Smooth muscle cell of the brain vasculature (primary cell): ENCODE data around the gene RASSF8.

Source experiments
- DNase-seq: peaks from one replicate; pipeline ENCODE4 v3.0.0-alpha.2; 2012; ENCODE audit warnings: low read depth, low spot score

Gene RASSF8

DNA sequence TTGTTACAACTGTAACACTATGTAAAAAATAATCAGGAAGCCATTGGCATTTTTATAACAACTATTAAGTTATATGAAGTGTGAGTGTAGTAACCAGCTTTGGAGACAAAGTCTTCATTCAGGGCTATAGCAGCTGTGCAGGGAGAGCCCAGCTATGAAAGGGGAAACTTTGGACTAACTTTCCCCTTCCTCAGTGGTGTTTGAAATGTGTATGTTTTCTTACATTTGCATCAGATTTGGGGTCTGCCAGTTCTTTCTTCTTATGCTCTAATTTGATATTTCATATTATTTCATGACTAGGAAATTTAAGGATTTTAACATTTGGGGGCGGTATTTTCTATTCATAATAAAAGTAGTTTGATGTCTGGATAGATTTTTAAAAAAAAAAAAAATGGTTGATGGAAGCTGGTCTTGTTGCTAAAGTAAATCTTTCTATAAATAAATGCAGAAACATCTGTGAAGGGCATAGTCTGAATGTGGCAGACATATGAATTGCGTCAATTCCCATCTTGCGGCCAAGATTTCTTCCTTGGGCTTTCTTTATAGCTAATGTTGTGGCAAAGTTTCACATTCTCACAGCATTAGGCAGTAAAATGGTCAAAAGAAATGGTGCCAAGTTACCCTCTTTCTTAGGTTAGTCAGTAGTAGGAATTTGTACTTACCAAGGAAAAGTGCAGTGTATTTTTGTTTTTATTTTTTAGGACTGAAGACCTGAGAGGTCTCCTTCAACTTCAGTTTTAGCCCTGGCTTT, 35.6 kb downstream of the RASSF8 start:
- DNase-seq, result no peak

DNA sequence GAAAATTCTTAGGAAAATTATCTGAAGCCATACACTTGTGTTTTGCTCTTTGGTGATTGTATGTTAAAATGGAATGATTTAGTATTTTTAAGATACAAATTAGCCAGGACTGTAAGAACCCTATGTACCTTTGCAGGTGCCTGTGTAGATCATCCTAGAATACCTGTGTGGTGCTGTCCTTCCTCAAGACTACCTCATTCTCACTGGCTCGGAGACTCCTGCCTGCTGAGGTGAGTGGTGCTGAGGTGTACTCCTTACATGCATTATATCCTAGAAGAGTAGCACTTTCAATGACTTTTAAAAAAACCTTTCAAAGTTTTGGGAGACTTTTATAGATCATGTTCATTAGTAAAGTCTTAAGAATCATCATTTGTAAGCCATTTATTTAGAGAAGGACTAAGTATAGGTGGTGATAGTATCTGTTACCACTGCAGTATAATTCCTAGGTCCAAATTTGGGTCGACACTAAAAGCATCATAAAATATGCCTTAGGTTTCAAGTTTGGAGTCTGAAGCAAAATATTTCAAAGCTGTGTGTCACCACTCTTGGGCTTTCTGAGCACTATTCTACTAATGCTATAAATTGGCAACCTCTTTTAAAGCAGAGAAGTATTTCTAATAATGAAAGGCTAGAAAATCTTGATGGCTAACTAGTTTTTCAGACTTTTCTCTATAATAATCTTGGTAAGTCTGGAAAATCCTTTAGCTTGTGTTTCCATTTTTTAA, 36.6 kb downstream of the RASSF8 start:
- DNase-seq, result no peak

DNA sequence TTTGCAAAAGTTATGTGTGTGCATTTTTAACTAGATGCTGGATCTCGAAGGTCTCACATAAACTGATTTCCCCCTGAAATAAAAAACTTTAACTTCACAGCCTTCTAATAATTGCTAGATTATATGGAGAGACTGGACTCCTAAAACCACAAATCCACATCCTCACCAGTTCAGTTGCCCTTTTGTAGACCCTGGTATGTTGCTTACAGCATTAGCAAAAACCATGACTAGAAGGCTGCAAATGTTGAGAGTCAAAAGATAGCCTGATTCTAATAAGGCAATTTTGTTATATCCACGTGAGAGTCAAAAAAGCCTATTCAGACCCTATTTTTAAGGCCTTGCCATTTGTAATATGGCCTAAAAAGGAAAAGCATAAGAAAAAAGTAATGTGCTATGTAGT, 37.4 kb downstream of the RASSF8 start:
- no peak for DNase-seq

DNA sequence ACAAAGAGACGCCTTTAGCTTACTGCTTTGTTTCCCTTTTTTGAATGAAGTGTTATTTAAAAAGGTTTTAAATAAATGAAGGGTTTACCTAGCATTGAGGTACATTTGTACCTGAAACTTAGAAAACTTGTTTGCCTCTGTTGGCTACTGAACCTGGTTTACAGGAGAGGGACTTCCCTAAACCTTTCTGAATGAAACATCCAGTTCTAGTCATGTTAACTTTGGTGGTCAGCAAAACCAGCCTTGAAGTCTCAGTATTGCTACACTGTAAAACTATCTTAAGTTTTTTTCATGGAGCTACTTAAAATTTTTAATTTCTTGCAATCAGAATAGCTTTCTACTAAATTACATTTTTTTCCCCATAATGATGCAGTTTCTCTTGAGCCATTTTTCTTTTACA, 38.2 kb downstream of the RASSF8 start:
- no peak for DNase-seq

DNA sequence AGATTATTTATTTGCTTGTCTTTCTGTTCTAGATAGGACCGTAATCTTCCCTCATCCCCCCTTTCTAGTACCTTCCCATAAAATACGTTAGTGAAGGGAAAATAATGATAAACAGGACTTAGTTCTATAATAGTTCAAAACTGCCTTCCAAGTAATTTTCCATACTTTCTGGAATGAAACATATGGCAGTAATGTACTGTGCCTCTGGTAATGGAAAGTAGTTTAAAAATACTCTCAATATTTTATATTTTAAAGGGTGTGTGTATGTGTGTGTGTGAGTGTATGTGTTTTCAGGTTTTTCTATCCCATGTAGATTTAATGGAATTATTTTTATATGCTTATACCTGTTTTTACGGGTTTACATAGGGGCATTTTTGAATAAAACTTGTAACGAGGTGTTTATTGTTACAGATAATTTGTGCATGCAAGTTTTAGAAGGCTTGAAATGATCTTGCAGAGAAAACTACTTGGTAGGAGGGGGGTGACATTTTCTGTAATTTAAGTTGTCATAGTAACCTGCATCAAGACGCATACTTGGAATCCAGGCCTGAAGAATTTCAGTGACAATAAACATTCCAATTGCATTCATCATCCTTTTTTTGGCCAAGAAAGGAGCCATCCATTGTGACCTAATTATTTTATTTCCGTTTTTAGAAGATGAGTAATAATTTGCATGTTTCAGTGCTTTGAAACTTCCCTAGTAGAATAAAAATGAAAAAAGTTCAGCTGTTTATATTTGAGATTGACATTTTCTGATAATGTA, 38.9 kb downstream of the RASSF8 start:
- no peak for DNase-seq

DNA sequence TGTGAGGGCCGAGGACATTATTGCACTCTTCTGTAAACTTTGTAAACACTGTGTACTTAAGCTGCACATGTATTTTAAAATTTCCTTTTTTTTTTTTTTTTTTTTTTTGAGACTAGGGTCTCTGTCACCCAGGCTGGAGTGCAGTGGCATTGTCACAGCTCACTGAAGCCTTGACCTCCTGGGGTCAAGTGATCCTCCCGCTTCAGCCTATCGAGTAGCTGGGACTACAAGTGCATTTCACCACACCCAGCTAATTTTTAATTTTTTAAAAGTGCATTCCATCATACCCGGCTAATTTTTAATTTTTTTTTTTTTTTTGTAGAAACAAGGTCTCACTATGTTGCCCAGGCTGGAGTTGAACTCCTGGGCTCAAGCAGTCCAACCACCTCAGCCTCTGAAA, 42.4 kb downstream of the RASSF8 start:
- DNase-seq, result no peak

DNA sequence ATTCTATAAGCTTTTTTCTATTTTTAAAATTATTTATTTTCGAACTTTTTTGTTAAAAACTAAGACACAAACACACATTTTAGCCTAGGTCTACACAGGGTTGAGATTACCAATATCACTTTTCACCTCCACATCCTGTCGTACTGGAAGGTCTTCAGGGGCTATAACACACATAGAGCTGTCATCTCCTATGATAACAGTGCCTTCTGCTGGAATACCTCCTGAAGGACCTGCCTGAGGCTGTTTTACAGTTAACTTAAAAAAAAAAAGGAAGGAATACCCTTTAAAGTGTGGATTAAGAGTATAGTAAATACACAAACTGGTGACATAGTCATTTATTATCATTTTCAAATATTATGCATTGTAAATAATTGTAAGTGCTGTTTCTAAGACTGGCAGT, 43.0 kb downstream of the RASSF8 start:
- DNase-seq, result no peak

DNA sequence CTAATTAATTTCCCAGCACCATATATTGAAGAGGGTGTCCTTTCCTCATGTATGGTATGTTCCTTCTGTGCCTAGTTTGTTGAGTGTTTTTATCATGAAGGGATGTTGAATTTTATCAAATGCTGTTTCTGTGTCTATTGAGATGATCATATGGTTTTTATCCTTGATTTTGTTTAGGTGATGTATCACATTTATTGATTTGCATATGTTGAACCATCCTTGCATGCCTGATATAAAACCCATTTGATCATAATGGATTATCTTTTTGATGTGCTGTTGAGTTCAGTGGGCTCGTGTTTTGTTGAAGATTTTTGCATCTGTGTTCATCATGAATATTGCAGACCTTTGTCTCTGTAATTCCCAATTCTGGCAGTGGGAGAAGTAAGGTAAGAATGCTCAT, 44.6 kb downstream of the RASSF8 start:
- no peak for DNase-seq

DNA sequence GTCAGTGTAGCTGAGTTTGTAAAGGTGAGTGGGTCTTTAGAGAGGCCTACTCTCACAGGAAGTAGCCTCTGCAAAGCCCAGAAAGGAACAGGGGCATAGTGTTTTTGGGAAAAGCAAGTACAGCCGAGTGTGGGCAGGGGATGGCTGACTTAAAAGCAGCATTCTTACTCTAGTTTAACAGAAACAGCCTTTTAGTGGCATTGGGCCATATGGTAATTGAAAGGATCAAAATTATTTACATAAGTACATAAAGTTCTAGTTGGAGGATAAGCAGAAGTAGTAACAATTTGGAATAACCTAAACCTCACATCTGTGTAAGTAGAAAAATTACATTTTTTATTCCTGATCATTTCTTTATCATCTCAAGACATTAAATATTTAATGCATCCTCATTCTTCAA, 49.1 kb downstream of the RASSF8 start:
- no peak for DNase-seq

DNA sequence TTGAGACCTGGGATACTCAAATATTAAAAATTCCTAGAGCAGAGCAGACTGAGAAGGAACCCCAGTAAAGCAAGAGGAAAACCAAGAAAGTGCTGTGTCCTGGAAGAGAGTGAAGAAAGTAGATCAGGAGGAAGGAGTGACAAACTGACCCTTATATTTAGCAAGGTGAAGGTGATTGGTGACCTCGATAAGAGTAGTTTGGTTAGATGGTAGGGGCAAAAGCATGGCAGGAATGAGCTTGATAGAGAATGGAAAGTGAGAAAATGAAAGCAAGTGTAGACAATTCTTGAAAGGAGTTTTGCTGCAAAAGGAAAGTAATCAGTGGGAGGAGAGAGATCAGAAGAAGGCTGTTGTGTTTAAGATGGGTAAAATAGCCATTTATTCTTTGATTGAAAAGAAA, 51.1 kb downstream of the RASSF8 start:
- no peak for DNase-seq

DNA sequence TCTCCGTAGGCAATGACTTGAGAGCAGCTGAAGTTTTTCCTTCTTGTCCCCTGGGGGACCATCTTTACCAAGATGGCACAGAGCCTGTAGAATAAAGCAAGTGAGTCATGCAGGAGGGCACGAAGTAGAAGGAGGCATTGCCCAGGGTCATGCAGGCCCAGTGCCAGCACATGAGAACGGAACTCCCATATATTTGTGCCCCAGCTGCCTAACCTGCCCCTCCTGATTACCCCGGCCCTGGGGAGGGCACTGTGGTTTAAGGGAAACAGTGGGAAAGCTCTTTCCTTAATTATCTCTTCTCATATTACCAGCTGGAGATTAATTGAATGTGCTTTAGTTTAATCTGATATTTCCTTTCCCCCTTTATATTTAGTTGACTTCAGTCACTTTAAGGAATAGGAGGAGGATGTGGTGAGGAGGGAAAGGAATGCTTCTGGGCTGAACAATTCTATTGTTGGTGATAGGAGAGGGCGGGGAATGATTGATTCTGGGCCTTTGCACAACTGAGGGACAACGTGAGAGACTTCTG, 51.9 kb downstream of the RASSF8 start:
- no peak for DNase-seq

DNA sequence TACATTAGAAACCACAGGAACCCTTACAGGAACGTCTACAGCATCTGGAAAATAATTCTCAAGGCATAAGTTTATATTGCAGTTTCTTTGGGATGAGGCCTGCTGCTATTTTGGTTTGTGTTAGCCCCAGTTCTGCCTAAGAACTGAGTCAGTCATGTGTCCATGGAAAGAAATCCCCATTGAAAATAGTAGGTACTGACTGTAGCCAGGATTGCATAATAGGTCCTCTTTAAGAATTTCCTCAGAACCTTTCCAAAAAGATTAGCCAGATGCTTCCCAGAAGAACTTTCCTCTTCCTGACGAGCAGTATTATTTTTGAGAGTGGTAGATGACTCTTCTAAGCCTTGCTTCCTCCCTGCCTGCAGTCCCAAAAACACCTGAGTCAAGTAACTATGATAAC, 52.6 kb downstream of the RASSF8 start:
- DNase-seq, result no peak

DNA sequence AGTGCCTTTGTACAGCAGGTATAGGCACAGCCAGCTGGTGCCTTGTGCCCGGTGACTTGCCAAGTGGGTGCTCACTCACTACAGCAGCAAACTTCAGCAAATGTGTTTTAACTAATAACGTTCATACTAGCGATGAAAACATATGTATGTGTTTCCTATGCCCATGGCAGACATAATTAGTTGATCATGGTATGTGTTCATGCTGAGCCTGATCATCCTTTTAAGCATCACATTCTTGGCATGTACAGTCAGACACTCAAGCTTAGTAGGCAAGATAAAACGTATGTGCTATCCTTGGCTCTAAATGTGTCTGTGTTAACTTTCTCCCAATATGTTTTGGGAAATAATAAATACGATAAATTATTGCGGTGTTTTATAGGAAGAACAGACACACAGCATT, 55.6 kb downstream of the RASSF8 start:
- DNase-seq, result no peak

DNA sequence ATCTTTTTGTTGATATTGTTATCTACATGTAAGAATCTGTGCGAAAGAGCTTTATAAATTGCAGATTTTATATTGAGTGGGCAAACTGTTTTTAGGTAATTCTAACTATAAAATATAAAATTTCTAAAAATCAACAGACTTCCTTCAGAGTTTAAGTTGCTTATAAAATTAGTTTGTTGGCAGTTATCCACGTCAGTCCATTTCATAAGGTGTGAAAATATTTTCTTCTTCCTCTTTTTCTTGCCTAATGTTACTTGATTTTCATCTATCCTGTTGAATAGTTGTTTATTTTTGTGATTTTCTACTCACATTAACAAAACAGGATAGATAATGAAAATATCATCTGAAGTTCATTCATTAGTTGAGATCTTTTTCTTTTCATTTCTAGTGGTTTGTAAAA, 58.0 kb downstream of the RASSF8 start:
- DNase-seq, result no peak

DNA sequence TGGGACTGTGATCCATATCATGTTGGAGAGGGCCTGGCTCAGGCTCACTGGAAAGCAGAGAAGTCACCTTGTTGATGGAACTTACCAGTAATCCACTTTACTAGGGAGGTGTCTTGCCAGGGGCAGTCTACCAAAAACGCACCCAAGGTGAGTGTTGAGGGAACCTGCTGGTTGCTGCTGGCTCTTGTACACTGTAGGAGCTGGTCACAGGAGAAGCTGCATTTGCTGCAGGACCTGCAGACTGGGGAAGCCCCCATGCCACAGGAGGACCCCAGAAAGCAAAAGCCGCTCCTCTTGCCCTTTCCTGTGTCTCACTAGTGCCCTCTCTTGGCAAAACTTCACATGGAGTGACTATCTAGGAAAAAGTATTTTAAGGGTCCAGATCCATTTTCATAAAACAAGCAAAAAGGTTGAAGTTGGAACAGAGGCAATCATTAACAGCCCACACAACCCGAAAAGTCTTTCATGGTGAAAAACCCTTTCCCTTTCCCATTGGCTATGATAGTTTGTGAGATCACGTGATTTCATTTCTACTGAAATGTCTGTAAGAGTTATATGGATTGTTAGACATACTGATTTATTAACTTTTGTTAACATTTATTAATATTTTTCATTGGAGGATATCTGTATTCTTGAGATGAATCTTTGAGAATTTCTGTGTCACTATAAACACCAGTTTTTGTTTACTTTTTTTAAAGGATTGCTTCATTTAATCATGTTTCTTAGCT, 59.2 kb downstream of the RASSF8 start:
- DNase-seq, result no peak

DNA sequence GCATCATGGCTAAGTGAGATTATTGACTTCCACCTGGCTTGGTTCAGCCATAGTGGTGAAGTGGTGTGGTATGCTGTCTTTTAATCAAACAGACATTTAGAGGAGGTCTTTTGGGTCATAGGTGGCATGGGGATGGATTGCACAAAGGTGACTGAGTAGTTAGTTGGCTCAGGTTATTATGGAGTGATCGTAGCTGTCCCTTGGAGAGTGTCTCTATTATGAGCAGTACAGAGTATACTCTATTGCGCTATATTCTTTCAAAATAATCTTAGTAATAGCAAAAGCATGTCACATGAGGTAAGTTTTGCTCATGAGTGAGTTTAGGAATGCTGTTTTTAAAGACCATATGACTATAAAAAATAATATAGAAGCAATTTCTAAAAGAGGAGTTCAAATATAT, 60.4 kb downstream of the RASSF8 start:
- DNase-seq, result no peak

DNA sequence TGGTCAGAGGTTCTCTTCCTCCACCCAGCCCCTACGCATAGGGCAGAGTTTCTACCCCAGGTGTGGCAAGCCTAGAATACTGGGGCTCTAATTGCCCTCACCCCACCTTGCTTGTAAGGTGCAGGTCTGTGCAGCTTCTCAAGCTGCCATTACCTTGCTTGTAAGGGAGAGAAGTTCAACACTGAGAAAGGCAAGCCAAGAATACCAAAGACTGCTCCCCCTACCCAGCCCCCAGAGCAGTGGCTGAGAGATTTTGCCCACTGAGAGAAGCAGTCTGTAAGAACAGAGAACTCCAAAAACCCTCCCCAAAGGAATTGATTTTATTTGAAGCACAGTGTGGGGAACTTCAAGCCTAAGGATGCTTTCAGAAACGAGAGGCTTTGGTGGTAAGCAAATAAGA, 63.1 kb downstream of the RASSF8 start:
- DNase-seq, result no peak

DNA sequence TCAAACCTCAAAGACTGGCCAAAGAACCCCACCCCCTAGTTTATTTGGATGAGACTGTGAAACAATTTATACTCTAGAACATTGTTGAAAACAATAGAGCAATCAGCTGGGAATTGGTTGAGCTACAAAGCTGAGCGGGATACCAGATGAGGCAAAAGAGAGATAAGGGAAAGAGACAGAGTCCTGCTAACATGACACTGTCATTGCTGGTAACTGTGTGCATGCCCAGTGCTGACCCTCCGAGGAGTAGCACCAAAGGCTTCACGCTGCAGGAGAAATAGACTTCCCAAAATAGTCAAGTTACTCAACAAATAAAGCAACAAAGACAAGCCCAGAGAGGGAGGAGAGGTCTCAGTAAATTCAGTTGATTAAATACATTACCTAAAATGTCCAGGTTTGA, 63.6 kb downstream of the RASSF8 start:
- no peak for DNase-seq

DNA sequence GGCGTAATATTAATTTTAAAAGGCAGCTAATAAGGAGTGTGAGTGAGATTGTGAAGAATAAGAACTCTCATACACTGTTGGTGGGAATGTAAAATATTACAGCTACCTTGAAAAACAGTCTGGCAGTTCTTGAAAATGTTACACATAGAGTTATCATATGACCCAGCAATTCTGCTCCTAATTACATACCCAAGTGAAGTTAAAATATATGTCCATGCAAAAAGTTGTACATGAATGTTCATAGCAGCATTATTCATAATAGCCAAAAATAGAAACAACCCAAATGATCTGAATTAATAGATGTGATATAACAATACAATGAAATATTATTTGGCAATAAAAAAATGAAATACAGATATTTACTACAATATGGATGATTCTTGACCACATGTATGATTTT, 68.2 kb downstream of the RASSF8 start:
- DNase-seq, result no peak

DNA sequence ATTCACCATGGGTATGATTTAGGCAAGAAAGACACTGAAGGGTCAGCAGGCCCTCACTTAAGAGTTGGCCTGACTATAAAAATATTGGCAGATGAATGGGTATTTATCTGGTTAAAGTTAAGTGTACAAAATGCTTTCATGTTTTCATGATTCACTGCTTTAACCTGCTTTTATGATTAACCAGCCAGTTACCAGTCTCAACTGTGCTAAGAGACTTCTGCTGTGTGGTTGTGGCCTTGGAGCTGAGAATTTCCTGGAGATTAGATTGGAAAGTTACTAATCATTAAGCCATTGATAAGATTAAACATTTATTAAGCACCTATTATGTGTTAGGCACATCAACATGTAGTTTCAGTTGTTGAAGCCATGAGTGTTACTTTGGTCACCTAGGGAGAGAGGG, 68.9 kb downstream of the RASSF8 start:
- no peak for DNase-seq

DNA sequence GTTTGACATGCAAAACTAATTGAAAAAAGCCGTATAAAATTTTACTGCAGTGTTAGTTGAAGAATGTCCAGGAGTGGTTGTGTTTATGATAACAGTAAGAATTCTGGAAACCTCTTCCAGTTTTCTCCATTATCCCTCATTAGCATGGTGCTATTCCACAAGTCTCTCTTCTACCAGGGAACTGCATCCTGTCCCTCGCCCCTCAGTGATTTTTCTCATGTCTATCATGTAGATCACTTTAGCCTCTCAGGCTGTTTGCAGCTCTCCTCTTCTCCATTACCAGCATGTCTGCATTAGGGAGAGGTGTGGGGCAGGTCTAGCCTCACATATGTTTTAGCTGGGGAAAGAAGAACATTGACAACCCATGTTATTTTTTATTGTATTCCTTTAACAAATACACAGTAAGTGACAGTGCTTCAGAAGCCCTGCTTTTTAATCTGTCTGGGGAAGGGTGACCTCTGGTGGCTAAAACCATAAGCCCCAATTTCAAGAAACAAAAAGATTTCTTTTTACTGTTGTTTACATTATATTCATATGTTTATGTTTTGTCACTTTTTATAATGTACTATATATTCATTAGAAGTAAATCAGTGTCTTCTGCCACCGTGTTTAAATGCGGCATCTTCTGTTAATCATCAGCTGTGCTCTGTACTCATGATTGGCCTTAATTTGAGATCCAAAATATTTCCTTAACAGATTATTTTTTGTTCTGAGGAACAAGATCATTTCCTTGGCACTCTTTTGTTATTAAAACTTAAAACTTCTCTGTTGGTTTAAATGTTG, 70.7 kb downstream of the RASSF8 start:
- peak; percentile 40 for DNase-seq
